Measurements from ENCODE around the gene PDE2A. TPM values are rescaled to one million over a fixed set of nuclear protein-coding genes. Genes with fewer than 3 reads are reported as not detected.
"Not testable (repeated sequence)": the region's sequence is repeated elsewhere in the genome, so short reads cannot be mapped to it uniquely, and the experiment has no call there.

Gene PDE2A
- total RNA-seq, 4 donors from 2014 or later, result 13.8 to 185 (median 94.2) TPM

GRCh38 chr11:72574548-72575460 is 99.4 kb downstream of the PDE2A start:
- DNase-seq, result no peak
- H3K4me1 ChIP-seq, result no peaks in the 10 kb centered on the region
- H3K9me3 ChIP-seq, result no peaks in the 10 kb centered on the region
- H3K4me3 ChIP-seq, result no peak overlapping the region
- H3K27me3 ChIP-seq, result no peaks in the 10 kb centered on the region
- intact Hi-C loops (cut with DNase I; ENCODE audit: low total_unique reads), result no loop called here
- H3K27ac ChIP-seq, result no peak overlapping the region
- no peaks in the 10 kb centered on the region for H3K36me3 ChIP-seq
- TF ChIP-seq POLR2A (IDR thresholded peaks at IDR 0.05), result no peak
- no peak for TF ChIP-seq CTCF (IDR thresholded peaks at IDR 0.05)

GRCh38 chr11:72573855-72574445 is 100.3 kb downstream of the PDE2A start:
- H3K27me3 ChIP-seq, result no peaks in the 10 kb centered on the region
- intact Hi-C loops (cut with DNase I; ENCODE audit: low total_unique reads), result no loop called here
- H3K4me1 ChIP-seq, result no peaks in the 10 kb centered on the region
- no peak overlapping the region for H3K27ac ChIP-seq
- TF ChIP-seq POLR2A (IDR thresholded peaks at IDR 0.05) (no peak), CTCF (IDR thresholded peaks at IDR 0.05) (no peak)
- no peak overlapping the region for H3K4me3 ChIP-seq
- no peaks in the 10 kb centered on the region for H3K36me3 ChIP-seq
- no peaks in the 10 kb centered on the region for H3K9me3 ChIP-seq
- no peak for DNase-seq

- Histone ChIP-seq H3K36me3 (no peaks in the 10 kb centered on the region), H3K4me1 (no peaks in the 10 kb centered on the region), H3K4me3 (no peak overlapping the region), H3K27ac (no peak overlapping the region), H3K27me3 (no peaks in the 10 kb centered on the region), H3K9me3 (no peaks in the 10 kb centered on the region)
- TF ChIP-seq POLR2A (IDR thresholded peaks at IDR 0.05) (no peak), CTCF (IDR thresholded peaks at IDR 0.05) (peak in 2 of 4 experiments; percentile 26 to 34)
- DNase-seq, result no peak
- intact Hi-C loops (cut with DNase I; ENCODE audit: low total_unique reads), result no loop called here
Measured at GRCh38 chr11:72573072-72573854, 101.0 kb downstream of the PDE2A start.

- H3K27ac ChIP-seq; H3K36me3 ChIP-seq; DNase-seq; H3K27me3 ChIP-seq; intact Hi-C loops (cut with DNase I; ENCODE audit: low total_unique reads); H3K4me1 ChIP-seq; H3K9me3 ChIP-seq; H3K4me3 ChIP-seq: not testable (repeated sequence)
Measured at GRCh38 chr11:72572540-72572939, 101.7 kb downstream of the PDE2A start.

- H3K27ac ChIP-seq, result no peak overlapping the region
- DNase-seq, result no peak
- intact Hi-C loops (cut with DNase I; ENCODE audit: low total_unique reads), result no loop called here
- no peak for TF ChIP-seq POLR2A (IDR thresholded peaks at IDR 0.05)
- TF ChIP-seq CTCF (IDR thresholded peaks at IDR 0.05), result no peak
- no peak overlapping the region for H3K4me3 ChIP-seq
- no peaks in the 10 kb centered on the region for H3K9me3 ChIP-seq
- H3K36me3 ChIP-seq, result no peaks in the 10 kb centered on the region
- H3K4me1 ChIP-seq, result no peaks in the 10 kb centered on the region
- no peaks in the 10 kb centered on the region for H3K27me3 ChIP-seq
Measured at GRCh38 chr11:72570893-72571661, 103.1 kb downstream of the PDE2A start.

All from uterus (tissue), 4 donors.